Measurements from ENCODE around the gene HS3ST1.

HS3ST1 gene

GRCh38 chr4:11430536-11430935 is 1.8 kb upstream of the HS3ST1 start:
- DNase-seq = no peak

- DNase-seq = no peak
These were observed 978 bp upstream of the HS3ST1 start for GRCh38 chr4:11429699-11430045.

GRCh38 chr4:11428899-11429698 is 405 bp upstream of the HS3ST1 start:
- peak; percentile 61 for DNase-seq

- no peak for DNase-seq
These were observed 1.3 kb downstream of the HS3ST1 start for GRCh38 chr4:11427121-11427996.

- no peak for DNase-seq
These were observed 2.0 kb downstream of the HS3ST1 start for GRCh38 chr4:11426731-11427120.

GRCh38 chr4:11426003-11426402 is 2.7 kb downstream of the HS3ST1 start:
- DNase-seq = no peak

- DNase-seq = no peak
These were observed 3.8 kb downstream of the HS3ST1 start for GRCh38 chr4:11424856-11425255.

GRCh38 chr4:11424000-11424399 is 4.7 kb downstream of the HS3ST1 start:
- peak; percentile 27 for DNase-seq

GRCh38 chr4:11423465-11423864 is 5.2 kb downstream of the HS3ST1 start:
- DNase-seq = no peak

GRCh38 chr4:11421116-11421515 is 7.6 kb downstream of the HS3ST1 start:
- no peak for DNase-seq

- no peak for DNase-seq
These were observed 8.4 kb downstream of the HS3ST1 start for GRCh38 chr4:11420327-11420726.

- DNase-seq = peak; percentile 31
These were observed 10.1 kb downstream of the HS3ST1 start for GRCh38 chr4:11418610-11419009.

GRCh38 chr4:11416767-11417113 is 12.0 kb downstream of the HS3ST1 start:
- no peak for DNase-seq

GRCh38 chr4:11416071-11416766 is 12.5 kb downstream of the HS3ST1 start:
- no peak for DNase-seq

GRCh38 chr4:11415409-11416070 is 13.2 kb downstream of the HS3ST1 start:
- no peak for DNase-seq

- DNase-seq = no peak
These were observed 16.5 kb downstream of the HS3ST1 start for GRCh38 chr4:11412211-11412610.

GRCh38 chr4:11409632-11410031 is 19.1 kb downstream of the HS3ST1 start:
- no peak for DNase-seq

- no peak for DNase-seq
These were observed 20.3 kb downstream of the HS3ST1 start for GRCh38 chr4:11408233-11408967.

- DNase-seq = no peak
These were observed 21.1 kb downstream of the HS3ST1 start for GRCh38 chr4:11407551-11407950.

- DNase-seq = no peak
These were observed 24.3 kb downstream of the HS3ST1 start for GRCh38 chr4:11404431-11404830.

GRCh38 chr4:11402192-11402591 is 26.5 kb downstream of the HS3ST1 start:
- DNase-seq = no peak

- DNase-seq = no peak
These were observed 29.2 kb downstream of the HS3ST1 start for GRCh38 chr4:11399461-11399971.
